Body of pancreas (tissue), 4 donors: Measurements from ENCODE around the gene SKP1.

Experiments used
- POLR2A ChIP-seq, 3 donors: fragments of 450-650 bp; IDR thresholded peaks; one replicate each; pipeline ENCODE4 v1.6.1; 2016; ENCODE audit warnings: antibody characterized with exemption in 3 of 3, mild to moderate bottlenecking in 2 of 3
- TF ChIP-seq, protein P1 (sequence below), 7 experiments: fragments of 450-650 bp in 4 of 7; fragments of 200-600 bp in 3 of 7; sonication (generic) in 3 of 7; IDR thresholded peaks; one replicate each; pipeline ENCODE4 v1.5.1; 2016 to 2019; ENCODE audit warnings: antibody characterized with exemption in 7 of 7

DNA sequence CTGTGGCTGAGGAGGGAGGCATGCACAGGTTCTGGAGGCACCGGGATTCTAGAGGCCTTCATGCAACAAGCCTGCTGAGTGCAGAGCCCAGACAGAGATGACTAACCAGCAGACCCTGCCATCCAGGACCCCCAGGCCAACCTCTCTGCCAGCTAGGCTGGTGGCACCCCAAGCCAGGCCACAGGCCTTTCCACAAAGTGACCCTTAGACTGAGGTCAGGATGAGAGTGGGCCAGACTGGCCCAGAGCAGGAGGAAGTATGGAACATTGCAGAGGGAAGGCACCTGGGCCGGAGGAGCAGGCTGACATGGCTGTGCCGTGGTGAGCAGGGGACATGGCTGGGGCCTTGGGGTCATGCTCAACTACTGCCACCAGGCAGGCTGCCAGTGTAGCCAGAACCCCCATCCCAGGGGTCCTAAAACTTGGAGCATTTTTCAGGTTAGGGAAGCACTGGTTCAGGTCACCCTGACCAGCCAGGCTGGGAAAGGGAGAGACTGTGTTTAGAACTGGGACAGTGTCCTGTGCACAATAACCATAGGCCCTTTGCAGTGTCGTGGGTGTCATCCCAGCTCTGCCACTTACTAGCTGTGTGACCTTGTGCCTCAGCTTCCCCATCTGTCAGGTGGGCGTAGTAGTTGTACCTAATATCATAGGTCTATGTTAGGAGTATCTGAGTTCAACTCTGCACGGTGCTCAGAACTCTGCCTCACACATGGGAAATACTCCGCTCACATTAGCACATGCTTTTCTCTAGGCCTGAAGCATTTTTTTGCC lies 45.0 kb downstream of the SKP1 start:
- TF ChIP-seq, protein P1, sequence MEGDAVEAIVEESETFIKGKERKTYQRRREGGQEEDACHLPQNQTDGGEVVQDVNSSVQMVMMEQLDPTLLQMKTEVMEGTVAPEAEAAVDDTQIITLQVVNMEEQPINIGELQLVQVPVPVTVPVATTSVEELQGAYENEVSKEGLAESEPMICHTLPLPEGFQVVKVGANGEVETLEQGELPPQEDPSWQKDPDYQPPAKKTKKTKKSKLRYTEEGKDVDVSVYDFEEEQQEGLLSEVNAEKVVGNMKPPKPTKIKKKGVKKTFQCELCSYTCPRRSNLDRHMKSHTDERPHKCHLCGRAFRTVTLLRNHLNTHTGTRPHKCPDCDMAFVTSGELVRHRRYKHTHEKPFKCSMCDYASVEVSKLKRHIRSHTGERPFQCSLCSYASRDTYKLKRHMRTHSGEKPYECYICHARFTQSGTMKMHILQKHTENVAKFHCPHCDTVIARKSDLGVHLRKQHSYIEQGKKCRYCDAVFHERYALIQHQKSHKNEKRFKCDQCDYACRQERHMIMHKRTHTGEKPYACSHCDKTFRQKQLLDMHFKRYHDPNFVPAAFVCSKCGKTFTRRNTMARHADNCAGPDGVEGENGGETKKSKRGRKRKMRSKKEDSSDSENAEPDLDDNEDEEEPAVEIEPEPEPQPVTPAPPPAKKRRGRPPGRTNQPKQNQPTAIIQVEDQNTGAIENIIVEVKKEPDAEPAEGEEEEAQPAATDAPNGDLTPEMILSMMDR (IDR thresholded peaks at IDR 0.05): no peak
- no peak for TF ChIP-seq POLR2A (IDR thresholded peaks at IDR 0.05)
